IPS-NIHi7 (cell line): ENCODE results near the gene ITGAV.

Experiments
- DNase-seq: peaks from one replicate; pipeline ENCODE4 v3.0.0; 2012; ENCODE audit warnings: mixed read lengths; ENCODE audit errors: extremely low spot score

The ITGAV gene

DNA sequence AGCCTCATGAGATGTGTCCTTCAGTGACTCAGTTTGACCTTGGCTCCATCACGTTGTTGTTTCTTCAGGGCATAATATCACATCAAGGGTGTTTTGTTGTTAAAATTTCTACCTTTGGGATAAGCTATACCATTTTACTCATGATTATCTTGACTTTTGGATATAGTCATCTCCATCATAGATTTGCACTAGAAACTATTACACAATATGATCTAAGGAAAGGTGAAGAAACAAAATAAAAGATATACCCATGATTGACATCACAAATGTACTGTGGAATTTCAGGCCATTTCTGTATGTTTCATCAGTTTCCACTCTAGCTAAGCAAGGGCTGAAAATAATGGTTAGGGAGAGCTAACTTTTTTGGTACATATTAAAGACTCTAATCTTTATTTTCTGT is 79.3 kb downstream of the ITGAV start:
- DNase-seq: no peak

DNA sequence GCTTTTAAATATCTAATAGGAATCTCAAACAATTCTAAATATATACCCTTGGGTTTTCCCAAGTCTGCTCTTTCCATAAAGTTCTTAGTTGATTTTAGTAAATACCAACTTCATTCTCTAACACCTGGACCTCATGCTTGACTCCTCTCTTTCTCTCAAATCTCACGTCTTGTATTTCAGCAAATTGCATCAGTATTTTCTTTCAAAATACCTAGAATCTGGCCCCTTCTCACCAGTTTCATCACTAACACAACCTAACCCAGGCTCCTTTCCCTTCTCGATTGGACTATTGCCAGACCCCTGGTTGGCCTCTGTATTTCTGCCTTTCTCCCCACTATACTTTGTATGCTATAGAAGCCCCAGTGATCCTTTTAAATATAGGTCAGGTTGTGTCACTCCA is 81.0 kb downstream of the ITGAV start:
- DNase-seq: no peak

DNA sequence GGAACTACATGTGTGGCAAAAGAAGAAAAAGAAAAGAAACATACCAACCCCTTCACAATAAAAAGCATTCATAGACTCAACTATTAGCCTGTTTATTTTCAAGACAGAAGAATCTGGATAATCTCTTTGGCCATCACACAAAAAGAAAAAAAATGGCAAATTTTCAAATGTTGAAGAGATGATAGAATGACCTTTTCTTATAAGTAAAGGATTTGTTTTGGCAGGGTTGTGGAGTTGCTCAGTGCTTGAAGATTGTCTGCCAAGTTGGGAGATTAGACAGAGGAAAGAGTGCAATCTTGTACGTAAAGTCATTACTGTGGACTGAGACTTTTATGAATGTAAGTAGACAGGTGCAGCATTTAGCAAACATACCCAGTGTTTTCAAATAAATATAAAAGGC is 85.5 kb downstream of the ITGAV start:
- DNase-seq: no peak

DNA sequence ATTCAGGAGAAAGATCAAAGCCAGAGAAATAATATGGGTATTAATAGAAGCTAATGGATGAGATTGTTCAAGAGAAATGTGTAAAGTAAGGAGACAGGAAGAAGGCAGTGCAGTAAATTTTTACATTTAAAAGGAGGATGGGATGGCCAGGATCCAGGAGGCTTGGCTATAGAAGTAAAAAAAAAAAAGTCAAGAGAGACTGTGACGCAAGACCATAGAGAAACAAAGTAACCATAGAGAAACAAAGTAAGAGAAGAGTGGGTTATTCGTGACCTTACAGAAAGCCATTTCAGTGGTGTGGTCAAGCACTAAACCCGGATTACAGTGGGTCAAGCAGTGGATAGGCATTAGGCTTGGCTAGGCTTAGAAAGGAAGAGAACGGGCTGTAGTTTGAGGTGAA is 93.5 kb downstream of the ITGAV start:
- no peak for DNase-seq

DNA sequence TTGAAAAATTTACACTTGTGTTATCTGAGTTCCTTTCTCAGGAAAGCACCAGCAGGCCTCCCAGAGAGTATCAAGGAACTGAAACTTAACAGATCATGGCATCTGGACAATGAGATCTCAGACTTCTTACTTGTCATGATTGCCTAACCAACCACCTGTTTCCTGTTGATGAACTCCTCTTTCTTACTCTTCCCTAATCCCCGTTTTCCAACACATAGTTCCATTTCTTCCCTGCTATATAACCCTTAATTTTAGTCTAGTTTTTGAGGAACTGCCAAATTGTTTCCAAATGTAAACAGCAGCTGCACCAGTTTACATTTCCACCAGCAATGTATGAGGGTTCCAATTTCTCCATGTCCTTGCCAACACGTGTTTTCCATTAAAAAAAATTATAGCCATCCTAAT is 98.0 kb downstream of the ITGAV start:
- no peak for DNase-seq

DNA sequence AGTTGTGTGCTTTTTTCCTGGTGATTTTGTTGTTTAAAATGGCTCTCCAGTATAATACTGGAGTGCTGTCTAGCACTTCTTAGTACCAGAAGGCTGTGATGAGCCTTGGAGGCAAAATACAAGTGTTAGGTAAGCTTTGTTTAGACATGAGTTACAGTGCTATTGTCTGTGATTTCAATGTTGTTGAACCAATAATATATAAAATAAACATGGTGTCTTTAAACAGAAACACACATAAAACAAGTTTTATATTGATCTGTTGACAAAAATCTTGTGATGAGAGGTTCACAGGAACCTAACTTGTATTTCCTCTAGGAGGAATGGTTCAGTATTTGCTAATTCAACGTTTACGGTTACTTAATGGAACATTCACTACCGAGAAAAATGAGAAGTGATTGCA is 99.0 kb downstream of the ITGAV start:
- no peak for DNase-seq

DNA sequence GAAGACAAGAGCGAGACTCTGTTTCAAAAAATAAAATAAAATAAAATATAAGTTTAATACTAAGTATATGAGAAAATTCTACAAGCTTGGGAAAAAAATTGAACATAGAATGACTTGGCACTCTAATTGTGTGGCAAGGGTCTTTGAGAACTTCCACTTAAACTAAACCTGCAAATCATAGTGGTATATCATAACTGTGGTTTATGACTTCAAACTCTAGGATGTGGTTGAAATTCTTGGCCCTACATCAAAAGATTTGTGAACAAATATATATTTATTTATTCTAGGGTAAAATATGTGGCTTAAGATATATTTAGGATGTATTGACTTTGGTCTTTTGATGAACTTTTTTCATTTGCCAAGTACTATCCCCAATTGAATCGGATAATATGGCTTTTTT is 100.9 kb downstream of the ITGAV start:
- DNase-seq: no peak

DNA sequence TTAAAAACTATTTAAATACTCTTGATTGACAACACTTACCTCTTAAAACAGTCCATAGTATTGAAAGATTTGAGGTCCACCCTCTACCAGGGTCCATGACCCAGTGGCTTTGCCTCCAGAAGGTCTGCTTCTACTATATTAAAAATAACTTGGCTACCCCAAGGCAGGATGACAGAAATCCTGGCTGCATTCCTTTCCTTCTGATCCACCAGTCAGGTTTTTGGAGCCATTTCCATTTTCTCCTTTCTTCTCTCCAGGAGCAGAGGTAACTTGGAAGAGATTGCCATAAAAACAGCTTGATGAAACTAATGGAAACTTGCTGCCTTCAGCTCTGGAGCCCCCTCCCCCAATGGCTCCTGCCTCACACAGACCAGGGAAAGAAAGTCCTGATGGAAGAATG is 101.4 kb downstream of the ITGAV start:
- no peak for DNase-seq

DNA sequence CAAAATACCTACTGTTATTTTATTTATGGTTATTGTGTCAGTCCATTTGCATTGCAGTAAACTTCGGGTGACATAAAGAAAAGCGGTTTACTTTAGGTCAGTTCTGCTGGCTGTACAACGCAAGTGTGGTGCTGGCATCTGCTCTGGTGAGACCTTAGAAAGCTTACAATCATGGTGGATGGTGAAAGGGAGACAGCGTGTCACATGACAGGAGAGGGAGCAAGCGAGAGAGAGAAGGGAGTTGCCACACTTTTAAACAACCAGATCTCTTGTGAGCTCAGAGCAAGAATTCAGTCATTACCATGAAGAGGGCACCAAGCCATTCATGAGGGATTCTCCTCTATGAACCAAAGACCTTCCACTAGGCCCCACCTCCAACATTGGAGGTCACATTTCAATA is 102.0 kb downstream of the ITGAV start:
- no peak for DNase-seq

DNA sequence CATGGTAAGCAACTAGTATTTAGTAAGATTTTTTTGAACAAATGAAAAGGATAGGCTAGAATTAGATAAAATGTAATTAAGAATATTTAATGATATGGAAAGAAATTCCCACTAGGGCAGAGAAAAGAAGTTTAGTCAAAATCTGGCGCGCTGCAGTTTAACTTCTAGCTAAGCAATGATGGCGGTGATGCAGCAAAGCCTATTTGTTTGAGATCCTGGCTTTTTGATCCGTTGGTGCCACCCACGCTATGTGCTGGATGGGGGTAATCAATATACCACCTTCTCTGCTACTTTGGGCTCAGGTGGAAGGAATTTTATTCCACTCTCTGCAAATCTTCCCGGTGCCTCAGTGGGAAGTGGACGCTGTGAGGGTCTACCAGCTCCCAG is 103.6 kb downstream of the ITGAV start:
- DNase-seq: no peak

DNA sequence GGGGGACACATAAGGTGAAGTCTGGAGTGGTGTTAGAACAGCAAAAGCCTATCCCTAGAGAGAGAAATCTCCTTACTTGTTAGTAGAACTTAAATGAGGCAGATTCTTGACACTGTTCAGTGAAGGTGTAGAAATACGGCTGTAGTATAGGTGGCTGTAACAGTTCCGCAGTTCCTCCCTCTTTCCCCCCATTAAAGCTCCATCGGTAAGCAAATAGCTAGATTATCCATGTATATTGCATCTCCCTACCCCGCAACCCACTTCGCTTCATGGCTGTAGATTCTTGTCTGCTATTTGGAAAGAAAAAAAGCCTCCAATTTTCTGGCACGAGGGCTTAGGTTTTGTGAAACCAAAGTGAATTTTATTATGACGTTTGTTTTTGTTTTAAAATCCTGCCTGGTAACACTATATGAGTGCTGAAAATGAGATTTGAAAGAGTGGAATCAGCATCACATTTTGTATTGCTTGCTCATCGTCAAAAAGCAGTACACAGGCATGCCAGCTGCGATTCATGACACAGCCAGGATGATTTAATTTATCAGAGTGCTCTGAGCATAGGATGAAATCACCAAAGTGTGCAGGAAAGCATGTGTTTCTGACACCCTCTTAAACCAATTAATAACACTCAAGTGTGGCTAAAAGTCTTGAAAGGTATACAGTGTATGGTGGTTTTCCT is 105.4 kb downstream of the ITGAV start:
- no peak for DNase-seq

DNA sequence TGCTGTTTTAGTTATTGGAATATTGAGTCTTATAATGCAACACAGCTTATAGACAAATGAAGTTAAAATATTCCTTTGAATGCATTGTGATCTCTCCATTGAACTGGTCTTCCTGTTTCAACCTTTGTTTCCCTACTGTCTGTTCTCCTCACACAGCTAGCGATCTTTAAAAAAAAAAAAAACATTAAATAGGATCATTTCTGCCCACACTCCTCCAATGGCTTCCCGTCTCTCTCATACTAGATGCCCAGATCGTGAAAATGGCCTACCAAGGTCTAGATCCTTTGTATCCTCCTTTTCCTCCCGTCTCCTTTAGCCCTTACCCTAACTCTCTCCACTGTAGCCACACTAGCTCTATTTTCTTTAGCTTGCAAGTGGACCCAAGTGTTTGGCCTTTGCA is 106.4 kb downstream of the ITGAV start:
- DNase-seq: no peak

DNA sequence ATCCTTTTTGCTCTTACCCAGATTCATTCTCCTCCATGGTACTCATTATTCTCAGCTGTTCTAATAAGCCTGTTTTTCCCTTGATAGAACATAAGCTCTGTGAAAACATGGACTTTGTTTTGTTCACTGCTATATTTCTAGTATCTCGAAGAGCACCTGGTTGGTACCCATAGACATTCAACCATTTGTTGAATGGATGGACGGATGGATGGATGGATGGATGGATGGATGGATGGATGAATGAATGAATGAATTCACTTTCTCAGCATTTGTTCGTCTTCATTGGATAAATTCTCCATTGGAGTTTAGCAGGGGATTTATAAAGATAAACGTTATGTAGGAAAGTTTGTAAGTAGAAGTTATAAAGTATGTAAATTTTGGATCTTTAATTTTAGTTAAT is 106.9 kb downstream of the ITGAV start:
- no peak for DNase-seq

DNA sequence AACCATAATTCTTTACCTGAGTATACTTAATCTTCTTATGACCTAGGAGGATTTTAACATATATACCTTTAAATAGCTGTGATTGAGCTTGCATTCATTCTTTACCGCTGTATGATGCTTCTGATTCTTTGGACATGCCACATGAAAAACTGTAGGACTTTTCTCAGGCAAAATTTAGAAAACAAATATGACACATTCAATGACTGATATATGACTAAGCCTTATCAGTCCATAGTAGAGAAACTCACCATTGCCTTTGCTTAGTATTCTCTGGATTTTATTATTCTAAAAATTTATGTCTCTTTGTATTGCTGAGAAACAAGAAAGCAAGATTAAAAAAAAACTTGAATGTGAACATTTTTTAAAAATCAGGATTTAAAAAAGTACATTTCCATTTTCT is 107.7 kb downstream of the ITGAV start:
- no peak for DNase-seq

DNA sequence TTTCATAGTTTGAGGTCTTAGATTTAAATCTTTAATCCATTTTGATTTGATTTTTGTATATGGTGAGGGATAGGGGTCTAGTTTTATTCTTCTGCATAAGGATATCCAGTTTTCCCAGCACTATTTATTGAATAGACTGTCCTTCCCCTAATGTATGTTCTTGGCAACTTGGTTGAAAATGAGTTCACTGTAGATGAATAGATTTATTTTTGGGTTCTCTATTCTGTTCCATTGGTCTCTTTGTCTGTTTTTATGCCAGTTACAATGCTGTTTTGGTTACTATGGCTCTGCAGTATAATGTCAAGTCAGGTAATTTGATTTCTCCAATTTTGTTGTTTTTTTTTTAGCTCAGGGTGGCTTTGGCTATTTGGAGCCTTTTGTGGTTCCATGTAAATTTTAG is 109.9 kb downstream of the ITGAV start:
- DNase-seq: no peak

DNA sequence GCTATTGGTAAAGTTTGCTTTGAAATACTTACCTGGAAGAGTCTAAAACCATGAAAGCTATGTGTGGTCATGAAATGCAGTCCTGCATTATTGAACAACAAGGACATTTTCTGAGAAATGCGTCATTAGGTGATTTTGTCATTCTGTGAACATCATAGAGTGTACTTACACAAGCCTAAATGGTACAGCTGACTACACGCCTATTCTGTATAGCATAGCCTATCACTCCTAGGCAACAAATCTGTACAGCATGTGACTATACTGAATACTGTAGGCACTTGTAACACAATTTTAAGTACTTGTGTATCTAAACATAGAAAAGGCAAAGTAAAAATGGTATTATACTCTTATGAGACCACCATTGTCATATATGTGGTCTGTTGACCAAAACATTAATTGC is 112.2 kb downstream of the ITGAV start:
- DNase-seq: no peak

DNA sequence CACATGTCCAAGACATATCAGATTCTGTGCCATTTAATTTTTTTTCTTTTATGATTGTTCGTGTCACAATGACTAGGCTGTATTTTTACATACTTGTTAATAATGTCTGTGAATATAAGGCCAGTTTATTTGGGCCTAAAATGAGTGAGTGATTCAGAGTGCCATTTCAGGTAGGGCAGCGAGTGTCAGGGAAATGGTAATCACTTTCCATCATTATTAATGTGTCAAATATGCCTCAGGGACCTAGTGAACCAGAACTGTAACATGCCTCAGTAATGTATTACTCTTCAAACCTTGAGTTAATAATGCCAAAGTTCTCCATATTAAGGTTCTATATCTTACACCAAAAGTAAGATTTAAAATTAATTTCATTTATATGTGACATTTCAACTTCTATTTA is 112.6 kb downstream of the ITGAV start:
- no peak for DNase-seq

DNA sequence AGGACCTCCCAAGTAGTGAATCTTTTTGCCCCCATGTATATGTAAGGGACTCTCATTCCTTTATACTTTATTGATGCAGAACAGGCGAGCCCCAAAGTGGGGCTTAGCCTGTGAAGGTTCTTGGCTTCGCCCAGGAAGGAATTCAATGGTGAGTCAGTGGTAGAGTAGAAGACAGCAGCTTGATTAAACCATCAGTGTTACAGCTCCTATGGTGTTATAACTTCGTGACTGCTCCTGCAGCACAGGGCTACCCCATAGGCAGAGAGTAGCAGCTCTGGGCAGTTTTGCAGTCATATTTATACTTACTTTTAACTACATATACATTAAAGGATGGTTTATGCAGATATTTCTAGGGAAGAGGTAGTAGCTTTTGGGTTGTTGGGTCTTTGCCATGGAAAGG is 115.0 kb downstream of the ITGAV start:
- no peak for DNase-seq

DNA sequence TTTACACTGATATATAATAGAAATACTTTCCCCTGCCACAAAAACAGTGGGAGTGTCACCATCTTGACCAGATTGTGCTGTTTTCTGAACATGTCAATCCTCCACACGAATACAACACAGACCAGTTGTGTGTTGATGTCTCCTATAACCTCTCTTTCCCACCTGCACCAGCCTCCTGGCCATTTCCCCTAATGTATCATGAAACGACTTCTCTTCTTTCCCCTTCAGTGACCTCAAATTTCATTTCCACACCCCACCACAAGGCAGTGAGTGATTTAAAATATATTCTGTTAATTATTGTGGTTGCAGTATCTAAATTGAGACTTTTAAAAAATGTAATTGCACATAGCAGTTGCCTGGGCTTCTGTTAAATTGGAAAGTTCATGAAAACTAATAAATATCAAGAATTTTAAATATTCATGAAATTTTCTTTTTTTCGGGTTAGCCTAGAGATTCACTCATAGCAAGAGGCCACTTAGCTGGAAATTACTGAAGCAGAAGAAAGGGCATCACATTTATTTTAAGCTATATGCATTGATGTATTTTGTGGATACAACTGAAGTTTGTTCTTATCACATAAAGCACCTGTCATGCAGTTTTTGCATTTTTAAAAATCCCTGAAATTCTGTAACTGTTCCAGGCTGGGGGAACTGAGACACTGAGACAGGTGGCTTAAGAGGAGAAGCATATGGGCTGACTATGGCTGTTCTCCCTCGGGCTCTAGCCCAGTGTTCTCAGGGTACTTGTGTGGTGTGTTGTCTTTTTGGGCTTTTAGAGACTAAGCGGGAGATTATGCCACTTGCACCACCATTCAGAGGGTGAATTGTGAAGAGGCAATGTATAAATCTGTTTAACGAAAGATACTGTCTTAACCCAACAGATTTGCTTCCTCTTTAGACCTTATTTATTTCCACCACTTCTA is 119.9 kb downstream of the ITGAV start:
- no peak for DNase-seq

DNA sequence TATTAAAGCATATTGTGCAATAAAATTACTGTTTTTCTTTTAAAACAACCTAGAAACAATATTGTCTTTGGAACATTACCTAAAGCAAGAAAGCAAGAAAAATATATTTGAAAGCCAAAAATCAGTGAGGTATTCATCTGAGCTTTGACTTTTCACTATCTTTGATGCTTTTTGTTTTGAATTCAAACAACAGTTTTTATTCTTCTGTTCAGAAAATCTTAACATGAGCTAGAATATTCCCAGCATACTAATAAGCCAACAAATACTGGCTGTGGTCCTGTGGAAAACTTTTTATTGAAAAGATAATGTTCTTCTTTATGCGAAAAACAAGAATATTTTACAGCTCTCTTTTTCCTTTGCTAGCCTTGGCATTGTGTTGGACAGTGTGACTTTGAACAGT is 123.8 kb downstream of the ITGAV start:
- no peak for DNase-seq

DNA sequence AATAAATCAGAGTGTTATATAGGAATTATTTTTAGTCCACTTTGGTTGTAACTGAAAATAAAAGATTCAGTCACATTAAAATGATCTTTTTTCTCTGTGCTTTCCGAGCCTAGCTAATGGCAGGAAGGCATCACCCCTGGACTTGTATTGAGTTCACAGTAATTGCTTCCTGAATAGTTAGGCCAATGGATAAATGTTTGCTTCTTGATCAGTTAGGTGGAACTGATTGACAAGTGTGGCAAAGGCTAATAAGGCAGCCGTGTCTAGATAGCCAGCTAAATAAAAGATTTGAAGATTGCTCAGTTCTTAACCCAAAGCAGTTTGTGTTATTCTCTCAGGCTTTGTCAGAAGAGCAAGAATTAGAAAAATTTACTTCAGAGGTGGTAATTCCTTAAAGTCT is 124.8 kb downstream of the ITGAV start:
- no peak for DNase-seq

DNA sequence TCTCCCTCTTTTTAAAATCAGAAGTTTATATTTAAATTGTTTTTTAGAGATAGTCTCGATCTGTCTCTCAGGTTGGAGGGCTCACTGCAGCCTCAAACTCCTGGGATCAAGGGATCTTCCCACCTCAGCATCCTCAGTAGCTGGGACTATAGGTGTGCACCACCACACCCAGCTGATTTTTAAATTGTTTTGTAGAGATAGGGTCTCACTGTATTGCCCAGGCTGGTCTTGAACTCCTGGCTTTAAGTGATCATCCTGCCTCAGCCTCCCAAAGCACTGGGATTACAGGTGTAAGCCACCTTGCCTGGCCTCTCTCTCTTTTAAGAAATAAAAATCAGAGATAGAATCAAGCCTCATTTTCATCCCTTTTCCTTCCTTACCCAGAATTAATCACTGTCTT is 126.1 kb downstream of the ITGAV start:
- no peak for DNase-seq

DNA sequence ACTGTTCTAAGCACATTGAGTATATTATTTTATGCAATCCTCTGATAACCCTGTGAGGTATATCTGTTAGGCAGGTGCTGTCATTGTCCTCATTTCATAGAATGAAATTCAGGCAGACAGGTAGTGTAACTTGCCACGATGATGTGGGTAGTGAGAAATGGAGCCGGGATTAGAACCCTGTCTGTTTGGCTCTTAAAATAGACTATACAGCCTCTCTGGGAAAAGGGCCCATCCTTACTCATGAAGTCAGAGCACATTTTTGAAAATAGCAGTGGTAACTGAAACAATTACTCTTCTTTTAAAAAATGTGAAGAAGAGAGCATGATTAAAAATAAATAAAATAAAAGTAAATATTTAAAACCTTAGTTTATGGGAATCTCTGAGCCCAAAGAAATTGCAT is 127.0 kb downstream of the ITGAV start:
- no peak for DNase-seq
